Panc1 (cell line): Measurements from ENCODE around the gene HMG20B.

ENCODE experiments used
- CTCF ChIP-seq: fragments of 450-650 bp; IDR thresholded peaks from 2 replicates; pipeline ENCODE4 v1.5.1; 2017; ENCODE audit warnings: mild to moderate bottlenecking
- REST ChIP-seq, 2 experiments: IDR thresholded peaks; 2 replicates each; pipeline ENCODE4 v1.6.1; 2011 to 2012; ENCODE audit warnings: low read depth in 2 of 2, control low read depth in 1 of 2, low read length in 1 of 2, mild to moderate bottlenecking in 1 of 2, moderate library complexity in 1 of 2; ENCODE audit not compliant: insufficient read depth in 1 of 2

- TF ChIP-seq REST (IDR thresholded peaks at IDR 0.05; ENCODE audit: insufficient read depth in 1 of 2, low read depth in 2 of 2, low read length in 1 of 2) (no peak), CTCF (no peak)
Observed at GRCh38 chr19:3528080-3528479, 44.7 kb upstream of the HMG20B start.
